Measurements from ENCODE around the gene SRD5A3.

Gene SRD5A3

GRCh38 chr4:55345980-55346850 is at the start of gene SRD5A3:
Gene SRD5A3, plus strand, starts transcription at chr4:55346242. Its CDS starts 95 bp downstream, at chr4:55346337.
- peak; percentile 64 for DNase-seq (ENCODE audit: low spot score)

GRCh38 chr4:55297346-55297745 is 48.7 kb upstream of the SRD5A3 start:
- no peak for DNase-seq (ENCODE audit: low spot score)

- DNase-seq (ENCODE audit: low spot score): no peak
Measured at GRCh38 chr4:55303760-55304165, 42.3 kb upstream of the SRD5A3 start.

GRCh38 chr4:55304303-55304702 is 41.7 kb upstream of the SRD5A3 start:
- DNase-seq (ENCODE audit: low spot score): no peak

GRCh38 chr4:55308071-55308470 is 38.0 kb upstream of the SRD5A3 start:
- no peak for DNase-seq (ENCODE audit: low spot score)

- DNase-seq (ENCODE audit: low spot score): no peak
Measured at GRCh38 chr4:55311792-55312488, 34.1 kb upstream of the SRD5A3 start.

GRCh38 chr4:55312489-55313101 is 33.4 kb upstream of the SRD5A3 start:
- no peak for DNase-seq (ENCODE audit: low spot score)

GRCh38 chr4:55314141-55314820 is 31.8 kb upstream of the SRD5A3 start:
- no peak for DNase-seq (ENCODE audit: low spot score)

GRCh38 chr4:55318175-55319129 is 27.6 kb upstream of the SRD5A3 start:
- no peak for DNase-seq (ENCODE audit: low spot score)

GRCh38 chr4:55321707-55322264 is 24.3 kb upstream of the SRD5A3 start:
- no peak for DNase-seq (ENCODE audit: low spot score)

- no peak for DNase-seq (ENCODE audit: low spot score)
Measured at GRCh38 chr4:55323375-55323774, 22.7 kb upstream of the SRD5A3 start.

GRCh38 chr4:55326629-55327028 is 19.4 kb upstream of the SRD5A3 start:
- no peak for DNase-seq (ENCODE audit: low spot score)

- no peak for DNase-seq (ENCODE audit: low spot score)
Measured at GRCh38 chr4:55329012-55329411, 17.0 kb upstream of the SRD5A3 start.

GRCh38 chr4:55330241-55330640 is 15.8 kb upstream of the SRD5A3 start:
- DNase-seq (ENCODE audit: low spot score): no peak

GRCh38 chr4:55336138-55337034 is 9.7 kb upstream of the SRD5A3 start:
- no peak for DNase-seq (ENCODE audit: low spot score)

- DNase-seq (ENCODE audit: low spot score): no peak
Measured at GRCh38 chr4:55337944-55338343, 8.1 kb upstream of the SRD5A3 start.

GRCh38 chr4:55338486-55338885 is 7.6 kb upstream of the SRD5A3 start:
- DNase-seq (ENCODE audit: low spot score): no peak

- no peak for DNase-seq (ENCODE audit: low spot score)
Measured at GRCh38 chr4:55340266-55340665, 5.8 kb upstream of the SRD5A3 start.

GRCh38 chr4:55343887-55344286 is 2.2 kb upstream of the SRD5A3 start:
- DNase-seq (ENCODE audit: low spot score): no peak

- no peak for DNase-seq (ENCODE audit: low spot score)
Measured at GRCh38 chr4:55345054-55345453, 988 bp upstream of the SRD5A3 start.

All from HuH-7.5 (cell line).